B cell (primary cell): ENCODE measurements around the gene IAH1. TPM values are rescaled to one million over a fixed set of nuclear protein-coding genes. Genes with fewer than 3 reads are reported as not detected.
A peak's percentile ranks its signal among the peaks of the same experiment; 100 is the strongest.

ENCODE experiments used
- ATAC-seq: fragments of 200-7000 bp; cut with Tn5 transposase; one replicate; pipeline ENCODE4 v1.10.0; 2021; ENCODE audit warnings: low read depth, mild to moderate bottlenecking, moderate number of reproducible peaks, moderate library complexity
- CTCF ChIA-PET: fragments of 350-600 bp; sonication (Branson Sonifier 250); formaldehyde crosslinking; loops from one replicate; lab custom pipeline; 2021; ENCODE audit warnings: antibody characterized with exemption, inconsistent platforms; lab: Charles Lee
- POLR2A ChIA-PET: fragments of 350-600 bp; sonication (Branson Sonifier 250); formaldehyde crosslinking; loops from one replicate; lab custom pipeline; 2021; ENCODE audit warnings: antibody characterized with exemption; lab: Charles Lee
- DNase-seq: peaks from one replicate; pipeline ENCODE4 v3.0.0; 2013
- H2AFZ ChIP-seq: 2 replicates; pipeline ENCODE4 v1.6.1; 2012; ENCODE audit warnings: mild to moderate bottlenecking, low read depth, low read length; ENCODE audit not compliant: insufficient read depth, poor library complexity, severe bottlenecking
- H3K27ac ChIP-seq, 2 donors: 1 replicate in 1 of 2; 2 replicates in 1 of 2; pipeline ENCODE4 v1.5.1; 2012 to 2013; ENCODE audit warnings: low read length in 2 of 2, mild to moderate bottlenecking in 2 of 2, moderate library complexity in 1 of 2
- H3K27me3 ChIP-seq, 4 experiments: fragments of 200-600 bp in 1 of 4; sonication (generic) in 1 of 4; replicated peaks in 1 of 4; 1 replicate in 2 of 4; 2 replicates in 2 of 4; pipeline versions ENCODE4 v1.6.1 to v1.7.0; 2013 to 2016; ENCODE audit warnings: low read length in 3 of 4, mild to moderate bottlenecking in 2 of 4, mixed read lengths in 1 of 4, moderate library complexity in 1 of 4; ENCODE audit not compliant: insufficient read depth in 4 of 4, control insufficient read depth in 3 of 4; ENCODE audit errors: control extremely low read depth in 1 of 4
- H3K36me3 ChIP-seq, 2 experiments: replicated peaks in 1 of 2; 1 replicate in 1 of 2; 2 replicates in 1 of 2; pipeline versions ENCODE4 v1.6.1 to v1.7.1; 2013; ENCODE audit warnings: low read length in 1 of 2; ENCODE audit not compliant: insufficient read depth in 2 of 2, control insufficient read depth in 1 of 2; ENCODE audit errors: control extremely low read depth in 1 of 2, extremely low read depth in 1 of 2
- H3K4me1 ChIP-seq, 2 donors: fragments of 200-600 bp in 1 of 2; sonication (generic) in 1 of 2; 1 replicate in 1 of 2; 2 replicates in 1 of 2; pipeline versions ENCODE4 v1.5.1 to v1.6.1; 2013 to 2017; ENCODE audit warnings: low read length in 2 of 2; ENCODE audit not compliant: control insufficient read depth in 2 of 2, insufficient read depth in 2 of 2
- H3K4me2 ChIP-seq: replicated peaks from 2 replicates; pipeline ENCODE3; 2012; ENCODE audit warnings: mild to moderate bottlenecking, low read depth, low read length; ENCODE audit not compliant: poor library complexity, severe bottlenecking
- H3K4me3 ChIP-seq, 5 experiments: fragments of 200-600 bp in 1 of 5; sonication (generic) in 1 of 5; 1 replicate in 3 of 5; 2 replicates in 2 of 5; pipeline versions ENCODE4 v1.5.1 to v1.7.0; 2011 to 2016; ENCODE audit warnings: low read length in 4 of 5, mild to moderate bottlenecking in 4 of 5, low read depth in 2 of 5, control low read depth in 1 of 5, moderate library complexity in 1 of 5; ENCODE audit not compliant: insufficient read depth in 1 of 5; ENCODE audit errors: control extremely low read depth in 1 of 5, extremely low read depth in 1 of 5
- H3K79me2 ChIP-seq: fragments of 200-600 bp; sonication (generic); one replicate; pipeline ENCODE4 v1.6.0; 2016; ENCODE audit warnings: low read length; ENCODE audit not compliant: control insufficient read depth, insufficient read depth
- H3K9ac ChIP-seq: fragments of 200-600 bp; sonication (generic); 2 replicates; pipeline ENCODE4 v1.6.1; 2017; ENCODE audit warnings: mild to moderate bottlenecking, low read length, moderate library complexity
- H3K9me3 ChIP-seq, 3 donors: one replicate each; pipeline versions ENCODE4 v1.6.1 to v1.7.1; 2013; ENCODE audit warnings: low read length in 2 of 3; ENCODE audit not compliant: control insufficient read depth in 2 of 3, insufficient read depth in 1 of 3; ENCODE audit errors: control extremely low read depth in 1 of 3
- H4K20me1 ChIP-seq: 2 replicates; pipeline ENCODE4 v1.6.0; 2012; ENCODE audit warnings: mild to moderate bottlenecking, low read length; ENCODE audit not compliant: insufficient read depth, control insufficient read depth, poor library complexity, severe bottlenecking
- H3K27ac Mint-ChIP-seq: one replicate; pipeline ENCODE4 v1.8.0; 2021; ENCODE audit warnings: mixed read lengths
- H3K27me3 Mint-ChIP-seq: one replicate; pipeline ENCODE4 v1.8.0; 2021; ENCODE audit warnings: mixed read lengths
- H3K4me1 Mint-ChIP-seq: one replicate; pipeline ENCODE4 v1.8.0; 2021; ENCODE audit warnings: mixed read lengths
- H3K4me3 Mint-ChIP-seq: one replicate; pipeline ENCODE4 v1.8.0; 2021; ENCODE audit warnings: mixed read lengths
- H3K9me3 Mint-ChIP-seq: one replicate; pipeline ENCODE4 v1.8.0; 2022; ENCODE audit warnings: mixed read lengths; ENCODE audit not compliant: insufficient read depth
- CTCF ChIP-seq: fragments of 200-600 bp; IDR thresholded peaks from one replicate; pipeline ENCODE4 v1.8.0; 2022; ENCODE audit warnings: antibody characterized with exemption, mild to moderate bottlenecking
- EZH2 ChIP-seq: IDR thresholded peaks from 2 replicates; pipeline ENCODE4 v1.6.1; 2012; ENCODE audit warnings: borderline replicate concordance, low read depth, mild to moderate bottlenecking, moderate library complexity, low read length; ENCODE audit not compliant: insufficient read depth, poor library complexity, severe bottlenecking
- WGBS: methylation state at CpG from one replicate; pipeline ENCODE4 v1.1.5; 2013; ENCODE audit warnings: missing lambda C conversion rate; ENCODE audit not compliant: insufficient coverage; 5-methylcytosine and 5-hydroxymethylcytosine counted together
- intact Hi-C: fragments of 100-400 bp; cut with micrococcal nuclease; formaldehyde crosslinking; loops from one replicate; pipeline ENCODE4 v1.10.0; 2022
- polyA plus RNA-seq: library from polyadenylated mRNA; depleted of rRNA; stranded (reverse); fragments of >200 nt; gene quantifications from 2 replicates; pipeline ENCODE4 v1.2.3, GENCODE V29; 2012
- total RNA-seq, 2 donors: library from RNA; stranded (reverse); fragments of 120-200 nt in 1 of 2; gene quantifications; 1 replicate in 1 of 2; 2 replicates in 1 of 2; pipeline versions ENCODE4 v1.2.3 to v1.2.4, GENCODE V29; 2013 to 2022

Gene IAH1
- total and polyA plus RNA-seq, 2 donors (not counting 1 experiment from before 2014, with no cell fraction given): 33.3 to 54.8 TPM

- POLR2A ChIA-PET: interaction anchor here (0.6 to 1.4 kb wide), 4 partner anchors 77 to 157 kb away, joined by 3 to 8 read pairs (median 5); partner anchors contain the start of genes ADAM17 and YWHAQ
- intact Hi-C loops: loop anchor here (2.0 to 5.0 kb wide), 2 partner anchors 157 to 369 kb away; partner anchors contain the start of genes TAF1B and YWHAQ
- H3K27ac ChIP-seq: peak overlapping the region; percentile 62 to 66
- peaks cover 15% of the 10 kb centered on the region for H4K20me1 ChIP-seq
- Mint-ChIP-seq H3K4me3 (peak overlapping the region; percentile 84), H3K9me3 (no peaks in the 10 kb centered on the region), H3K4me1 (peaks cover 37% of the 10 kb centered on the region), H3K27ac (peak overlapping the region; percentile 88), H3K27me3 (no peaks in the 10 kb centered on the region)
- 61% methylated on average over 24 of the region's 24 CpGs for WGBS
- H3K9ac ChIP-seq: peak overlapping the region; percentile 75
- CTCF ChIA-PET: interaction anchor here (0.7 to 1.0 kb wide), 3 partner anchors 9 to 84 kb away, joined by 3 read pairs; partner anchors contain the start of gene ADAM17
- peak overlapping the region; percentile 84 for H3K4me2 ChIP-seq
- H3K4me1 ChIP-seq: peaks cover 21 to 29% of the 10 kb centered on the region in 2 donors
- DNase-seq: peak; percentile 58
- peak overlapping the region; percentile 92 for H2AFZ ChIP-seq
- H3K36me3 ChIP-seq: peaks cover 0 to 16% of the 10 kb centered on the region in 2 experiments
- H3K4me3 ChIP-seq: peak overlapping the region; percentile 36 to 85 (median 68)
- H3K9me3 ChIP-seq: peaks cover 0 to 4% (median 0%) of the 10 kb centered on the region in 3 donors
- no peaks in the 10 kb centered on the region for H3K27me3 ChIP-seq
- TF ChIP-seq CTCF (no peak), EZH2 (no peak)
- peaks cover 30% of the 10 kb centered on the region for H3K79me2 ChIP-seq
- no peak for ATAC-seq
Observed at GRCh38 chr2:9473308-9473984, 905 bp upstream of the IAH1 start.
